ENCODE data around the gene CT47C1. TPM values are rescaled to one million over a fixed set of nuclear protein-coding genes. Genes with fewer than 3 reads are reported as not detected.

Gene CT47C1
- total and polyA plus RNA-seq, 9 of the 15 experiments (the other 6 are each of a cell fraction or from before 2014, with no cell fraction given) = not detected

DNA sequence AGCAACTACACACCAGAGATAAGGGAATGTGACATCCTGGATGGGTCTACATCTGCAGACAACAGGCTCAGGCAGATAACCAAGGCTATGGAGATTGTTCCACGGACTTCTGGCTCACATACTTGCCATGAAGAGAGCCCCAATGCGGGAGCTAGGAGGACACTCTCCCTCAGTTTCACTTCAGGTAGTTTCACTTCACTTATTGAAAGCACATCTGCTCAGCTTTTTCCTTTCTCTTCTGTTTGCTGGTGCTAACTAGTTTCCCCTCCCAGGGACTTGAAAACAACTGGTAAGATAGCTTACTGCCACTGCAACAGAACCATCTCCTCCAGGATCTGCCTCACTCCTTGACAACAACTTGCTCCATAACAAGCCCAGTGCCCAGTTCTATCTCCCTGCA, 1.4 kb upstream of the CT47C1 start:
- Histone ChIP-seq H3K4me2 (ENCODE audit: insufficient read depth, low read length) (no peak overlapping the region), H3K4me1 (replicated peaks in 1 of 2; ENCODE audit: control insufficient read depth in 2 of 2, insufficient read depth in 2 of 2, low read length in 2 of 2) (peaks cover 0 to 8% of the 10 kb centered on the region in 2 experiments; a peak in 2 of 5 replicates), H3K27me3 (ENCODE audit: control insufficient read depth in 2 of 2, insufficient read depth in 2 of 2, low read length in 2 of 2) (peaks cover 4 to 21% of the 10 kb centered on the region in 2 experiments; a peak in 3 of 5 replicates), H3K4me3 (no peak overlapping the region), H4K20me1 (replicated peaks; ENCODE audit: control insufficient read depth, insufficient read depth, low read length) (no peaks in the 10 kb centered on the region), H3K36me3 (ENCODE audit: control insufficient read depth, insufficient read depth, low read length) (no peaks in the 10 kb centered on the region), H3K9me3 (replicated peaks; ENCODE audit: control insufficient read depth, insufficient read depth, low read depth, low read length) (no peaks in the 10 kb centered on the region; the same call in 1 of the 2 replicates), H3K9me1 (ENCODE audit: control insufficient read depth, insufficient read depth, low read length) (no peaks in the 10 kb centered on the region), H3K27ac (ENCODE audit: extremely low read depth, low read depth, low read length) (no peak overlapping the region), H2AFZ (ENCODE audit: low read depth, low read length) (no peak overlapping the region), H3K79me2 (ENCODE audit: control insufficient read depth, insufficient read depth, low read length) (no peaks in the 10 kb centered on the region), H3K9ac (ENCODE audit: insufficient read depth in 1 of 2, low read depth in 2 of 2, low read length in 2 of 2) (no peak overlapping the region)
- ATAC-seq (no peak), FAIRE-seq (no peak), DNase-seq (ENCODE audit: extremely low read depth in 1 of 4, low spot score in 3 of 4) (no peak)
- in situ Hi-C loops (cut with MboI) = loop anchor here (5.0 kb wide), 1 partner anchor 234 kb away; no protein-coding TSS in a partner anchor
- TF ChIP-seq, protein P1, sequence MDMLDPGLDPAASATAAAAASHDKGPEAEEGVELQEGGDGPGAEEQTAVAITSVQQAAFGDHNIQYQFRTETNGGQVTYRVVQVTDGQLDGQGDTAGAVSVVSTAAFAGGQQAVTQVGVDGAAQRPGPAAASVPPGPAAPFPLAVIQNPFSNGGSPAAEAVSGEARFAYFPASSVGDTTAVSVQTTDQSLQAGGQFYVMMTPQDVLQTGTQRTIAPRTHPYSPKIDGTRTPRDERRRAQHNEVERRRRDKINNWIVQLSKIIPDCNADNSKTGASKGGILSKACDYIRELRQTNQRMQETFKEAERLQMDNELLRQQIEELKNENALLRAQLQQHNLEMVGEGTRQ (CRISPR knock-in tag; IDR thresholded peaks at IDR 0.05) = no peak
- no peak for TF ChIP-seq NR2F6 (CRISPR knock-in tag; IDR thresholded peaks at IDR 0.05)
- no peak for TF ChIP-seq COPS2 (conservative IDR thresholded peaks at IDR 0.05)
- no peak for TF ChIP-seq MYC (IDR thresholded peaks at IDR 0.05; ENCODE audit: low read depth, low read length)
- TF ChIP-seq MYC (CRISPR knock-in tag; IDR thresholded peaks at IDR 0.05; ENCODE audit: borderline replicate concordance, low read depth) = no peak
- no peak for TF ChIP-seq JUNB (CRISPR knock-in tag; conservative IDR thresholded peaks at IDR 0.05)
- TF ChIP-seq ERF (CRISPR knock-in tag; IDR thresholded peaks at IDR 0.05) = no peak
- no peak for TF ChIP-seq ZMIZ1 (IDR thresholded peaks at IDR 0.05; ENCODE audit: low read depth in 2 of 2, low read length in 2 of 2)
- no peak for TF ChIP-seq SREBF2 (CRISPR knock-in tag; IDR thresholded peaks at IDR 0.05)
- TF ChIP-seq, protein P2, sequence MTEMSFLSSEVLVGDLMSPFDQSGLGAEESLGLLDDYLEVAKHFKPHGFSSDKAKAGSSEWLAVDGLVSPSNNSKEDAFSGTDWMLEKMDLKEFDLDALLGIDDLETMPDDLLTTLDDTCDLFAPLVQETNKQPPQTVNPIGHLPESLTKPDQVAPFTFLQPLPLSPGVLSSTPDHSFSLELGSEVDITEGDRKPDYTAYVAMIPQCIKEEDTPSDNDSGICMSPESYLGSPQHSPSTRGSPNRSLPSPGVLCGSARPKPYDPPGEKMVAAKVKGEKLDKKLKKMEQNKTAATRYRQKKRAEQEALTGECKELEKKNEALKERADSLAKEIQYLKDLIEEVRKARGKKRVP (CRISPR knock-in tag; IDR thresholded peaks at IDR 0.05) = no peak
- no peak for TF ChIP-seq STAG1 (CRISPR knock-in tag; IDR thresholded peaks at IDR 0.05; ENCODE audit: borderline replicate concordance)
- no peak for TF ChIP-seq RFX1 (IDR thresholded peaks at IDR 0.05)
- TF ChIP-seq NFE2L1 (tag; IDR thresholded peaks at IDR 0.05; ENCODE audit: borderline replicate concordance, low read depth) = no peak
- TF ChIP-seq, protein P3, sequence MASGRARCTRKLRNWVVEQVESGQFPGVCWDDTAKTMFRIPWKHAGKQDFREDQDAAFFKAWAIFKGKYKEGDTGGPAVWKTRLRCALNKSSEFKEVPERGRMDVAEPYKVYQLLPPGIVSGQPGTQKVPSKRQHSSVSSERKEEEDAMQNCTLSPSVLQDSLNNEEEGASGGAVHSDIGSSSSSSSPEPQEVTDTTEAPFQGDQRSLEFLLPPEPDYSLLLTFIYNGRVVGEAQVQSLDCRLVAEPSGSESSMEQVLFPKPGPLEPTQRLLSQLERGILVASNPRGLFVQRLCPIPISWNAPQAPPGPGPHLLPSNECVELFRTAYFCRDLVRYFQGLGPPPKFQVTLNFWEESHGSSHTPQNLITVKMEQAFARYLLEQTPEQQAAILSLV (tag; IDR thresholded peaks at IDR 0.05) = no peak
- 4% methylated on average over 2 of the region's 2 CpGs for WGBS (ENCODE audit: insufficient coverage, low coverage, missing lambda C conversion rate)
- intact Hi-C loops (cut with micrococcal nuclease) = no loop called here
- BruUV-seq (replicated peaks) = no TSS peak
- ChIA-PET CTCF (ENCODE audit: low intra/inter-chr PET ratio) (no interaction called here), POLR2A (interaction anchor here (0.7 kb wide), 1 partner anchor 51 kb away, joined by 3 read pairs; no protein-coding TSS in a partner anchor)

All from K562 (cell line).